Measurements from ENCODE around the gene ATG10.
"Not testable (repeated sequence)": the region's sequence is repeated elsewhere in the genome, so short reads cannot be mapped to it uniquely, and the experiment has no call there.

Gene ATG10

DNA sequence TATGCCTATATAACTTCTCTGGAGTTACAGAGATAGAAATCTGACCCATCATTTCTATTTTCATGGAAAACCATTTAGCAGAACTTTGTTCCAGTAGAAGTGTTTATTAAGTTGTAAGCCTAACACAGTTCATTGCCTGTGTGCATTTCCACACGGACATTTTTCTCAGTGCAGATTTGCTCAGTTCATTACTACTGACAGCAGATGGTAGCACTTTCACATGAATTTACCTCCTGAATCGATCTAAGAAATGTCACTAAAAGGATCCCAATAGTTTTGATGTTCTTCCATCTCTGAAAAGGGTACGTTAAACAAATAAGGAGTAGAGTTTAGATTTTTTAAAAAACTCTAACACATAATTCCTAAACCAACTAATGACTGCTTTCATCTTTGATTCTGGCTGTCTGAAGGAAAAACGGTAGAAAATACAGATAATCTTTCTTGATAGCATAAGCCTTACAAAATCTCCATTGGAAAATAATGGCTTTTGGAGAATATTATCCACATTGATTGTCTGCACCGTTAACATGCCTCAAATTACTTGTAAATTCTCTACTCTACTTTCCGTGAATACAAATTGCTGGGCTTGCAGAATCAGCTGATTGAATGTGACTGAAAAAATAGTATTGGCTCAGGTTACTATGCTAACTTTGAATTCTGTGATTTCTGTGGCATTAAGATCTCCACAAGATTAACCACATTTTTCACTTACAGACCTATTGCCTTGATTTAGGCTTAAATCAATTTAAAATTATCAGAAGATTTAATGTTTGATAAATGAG, 273.2 kb downstream of the ATG10 start:
- no peak for DNase-seq

- no peak for DNase-seq
Measured at GRCh38 chr5:82246960-82247574, 275.2 kb downstream of the ATG10 start.

DNA sequence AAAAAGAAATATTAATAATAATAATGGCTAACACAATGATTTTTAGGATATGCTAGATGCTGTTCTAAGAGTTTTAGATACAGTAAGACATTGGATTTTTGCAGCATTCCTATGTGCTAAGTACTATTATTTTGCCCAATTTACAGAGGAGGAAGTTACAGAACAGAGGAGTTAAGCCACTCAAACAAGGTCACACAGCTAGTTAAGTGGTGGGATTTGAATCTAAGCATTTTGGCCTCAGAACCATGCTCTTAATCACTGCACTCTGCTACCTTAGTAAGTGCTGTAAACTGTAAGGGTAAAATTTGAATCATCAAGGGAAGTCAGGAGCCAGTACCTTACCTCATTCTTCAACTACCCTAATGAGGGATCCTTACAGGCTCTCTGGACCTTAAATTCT, 280.9 kb downstream of the ATG10 start:
- no peak for DNase-seq

DNA sequence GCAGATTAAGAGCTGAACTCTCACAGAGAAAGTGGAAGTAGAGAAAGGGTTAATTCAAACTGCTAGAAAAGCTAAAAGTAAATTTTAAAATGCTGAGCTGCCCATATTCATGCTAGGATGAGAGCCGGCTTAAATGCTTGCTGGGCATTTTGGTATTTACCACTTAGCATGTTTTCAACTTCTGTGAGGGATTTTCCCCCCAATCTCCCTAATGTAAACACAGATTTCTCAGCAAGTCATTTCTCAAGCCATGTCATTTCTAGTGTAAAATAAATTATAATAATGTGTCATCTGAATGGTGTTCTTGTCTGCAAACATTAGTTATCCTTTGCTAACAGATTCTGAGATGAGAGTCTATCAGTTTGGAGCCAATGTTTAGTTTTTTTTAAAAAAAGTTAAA, 284.0 kb downstream of the ATG10 start:
- DNase-seq: no peak

- DNase-seq: no peak
Measured at GRCh38 chr5:82257247-82257646, 285.4 kb downstream of the ATG10 start.

- no peak for DNase-seq
Measured at GRCh38 chr5:82257729-82258128, 285.9 kb downstream of the ATG10 start.

GRCh38 chr5:82259172-82259800, 287.5 kb downstream of the ATG10 start:
- DNase-seq: peak; percentile 34

- no peak for DNase-seq
Measured at GRCh38 chr5:82265047-82265446, 293.2 kb downstream of the ATG10 start.

DNA sequence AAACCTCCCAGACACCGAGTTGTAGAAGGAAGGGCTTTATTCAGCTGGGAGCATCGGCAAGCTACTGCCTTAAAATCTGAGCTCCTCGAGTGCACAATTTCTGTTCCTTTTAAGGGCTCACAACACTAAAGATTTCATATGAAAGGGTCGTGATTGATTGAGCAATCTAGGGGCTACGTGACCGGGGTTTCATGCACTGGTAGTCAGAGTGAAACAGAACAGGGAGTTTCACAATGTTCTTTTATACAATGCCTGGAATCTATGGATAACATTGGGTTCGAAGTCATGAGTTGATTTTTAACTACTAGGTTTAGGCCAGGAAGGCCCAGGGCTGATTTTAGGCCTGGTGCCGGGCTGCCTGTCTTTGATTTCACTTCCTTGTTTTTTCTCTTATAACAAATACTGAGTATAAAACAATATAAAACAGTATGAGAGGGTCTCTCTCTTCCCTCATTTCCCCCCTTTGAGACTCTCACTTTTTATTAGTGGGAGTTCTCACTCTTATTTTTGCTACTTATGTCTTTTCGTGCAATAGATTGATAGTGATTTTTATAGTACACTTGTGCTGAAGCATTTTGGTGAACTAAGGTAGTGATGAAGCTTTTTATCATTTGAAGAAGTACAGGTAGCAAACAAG, 295.6 kb downstream of the ATG10 start:
- not testable (repeated sequence) for DNase-seq

- not testable (repeated sequence) for DNase-seq
Measured at GRCh38 chr5:82269363-82269762, 297.5 kb downstream of the ATG10 start.

- DNase-seq: not testable (repeated sequence)
Measured at GRCh38 chr5:82272571-82273356, 300.9 kb downstream of the ATG10 start.

- not testable (repeated sequence) for DNase-seq
Measured at GRCh38 chr5:82273426-82273825, 301.6 kb downstream of the ATG10 start.

- DNase-seq: no peak
Measured at GRCh38 chr5:82274343-82275211, 302.8 kb downstream of the ATG10 start.

GRCh38 chr5:82275216-82275664, 303.4 kb downstream of the ATG10 start:
- no peak for DNase-seq

- DNase-seq: no peak
Measured at GRCh38 chr5:82276800-82277612, 305.2 kb downstream of the ATG10 start.

DNA sequence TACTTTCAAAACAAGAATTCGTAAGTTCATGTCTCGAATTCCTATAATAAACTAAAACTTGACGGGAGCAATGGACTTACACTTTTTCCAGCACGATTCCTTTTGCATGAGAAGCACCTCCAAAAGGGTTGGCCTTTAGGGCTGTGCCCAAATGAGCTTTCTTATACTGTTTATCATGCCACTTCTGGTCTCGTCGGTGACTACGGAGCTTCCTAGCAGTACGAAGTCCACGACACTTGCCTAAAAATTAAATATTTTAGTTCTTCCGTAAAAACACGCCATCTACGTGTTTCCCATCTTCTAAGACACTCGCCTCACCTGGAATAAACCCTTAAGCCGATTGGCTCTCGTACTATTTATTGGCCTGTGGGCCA, 305.8 kb downstream of the ATG10 start:
- no peak for DNase-seq

- DNase-seq: peak; percentile 79
Measured at GRCh38 chr5:82277987-82278710, 306.3 kb downstream of the ATG10 start, which contains the start of gene RPS23. Gene RPS23 (minus strand): TSS chr5:82278354. CDS start chr5:82278323, 31 bp downstream.

- no peak for DNase-seq
Measured at GRCh38 chr5:82278711-82279370, 307.0 kb downstream of the ATG10 start.

GRCh38 chr5:82283893-82284292, 312.1 kb downstream of the ATG10 start:
- DNase-seq: no peak
